Measurements from ENCODE around the gene ZBTB47. TPM values are rescaled to one million over a fixed set of nuclear protein-coding genes. Genes with fewer than 3 reads are reported as not detected.

The ZBTB47 gene
- total and polyA plus RNA-seq, 12 donors: 52.2 to 145 (median 106) TPM

GRCh38 chr3:42667523-42668412 lies 14.3 kb downstream of the ZBTB47 start:
- TF ChIP-seq CTCF (IDR thresholded peaks at IDR 0.05): no peak
- peak in 6 of 8 donors; percentile 3 to 12 (median 4) for ATAC-seq
- intact Hi-C loops (cut with DNase I): no loop called here
- Histone ChIP-seq H3K27me3 (no peaks in the 10 kb centered on the region), H3K27ac (peak overlapping the region in 6 of 10 donors; percentile 2 to 81 (median 76)), H3K9me3 (peaks cover 0 to 4% (median 0%) of the 10 kb centered on the region in 11 donors), H3K36me3 (peaks cover 0 to 9% (median 0%) of the 10 kb centered on the region in 9 donors), H3K4me3 (no peak overlapping the region), H3K4me1 (peaks cover 8 to 35% (median 31%) of the 10 kb centered on the region in 9 donors)
- WGBS, 2 donors: 44 to 47% methylated on average over 8 of the region's 8 CpGs
- no peak for DNase-seq

GRCh38 chr3:42668413-42668760 lies 14.9 kb downstream of the ZBTB47 start:
- ATAC-seq (no peak), DNase-seq (peak in 1 of 2 donors; percentile 2)
- TF ChIP-seq CTCF (IDR thresholded peaks at IDR 0.05): no peak
- H3K36me3 ChIP-seq: peaks cover 0 to 9% (median 0%) of the 10 kb centered on the region in 9 donors
- intact Hi-C loops (cut with DNase I): no loop called here
- no peak overlapping the region for H3K4me3 ChIP-seq
- H3K27me3 ChIP-seq: no peaks in the 10 kb centered on the region
- H3K9me3 ChIP-seq: peaks cover 0 to 7% (median 0%) of the 10 kb centered on the region in 11 donors
- no peak overlapping the region for H3K27ac ChIP-seq
- 86 to 91% methylated on average over 2 of the region's 2 CpGs for WGBS, 2 donors
- H3K4me1 ChIP-seq: peaks cover 8 to 35% (median 31%) of the 10 kb centered on the region in 9 donors

GRCh38 chr3:42668793-42669217 lies 15.3 kb downstream of the ZBTB47 start:
- 59 to 61% methylated on average over 4 of the region's 4 CpGs for WGBS, 2 donors
- Histone ChIP-seq H3K4me3 (no peak overlapping the region), H3K4me1 (peaks cover 8 to 35% (median 31%) of the 10 kb centered on the region in 9 donors), H3K27me3 (no peaks in the 10 kb centered on the region), H3K27ac (no peak overlapping the region), H3K9me3 (peaks cover 0 to 7% (median 0%) of the 10 kb centered on the region in 11 donors), H3K36me3 (peaks cover 0 to 9% (median 0%) of the 10 kb centered on the region in 9 donors)
- intact Hi-C loops (cut with DNase I): no loop called here
- ATAC-seq: no peak
- no peak for TF ChIP-seq CTCF (IDR thresholded peaks at IDR 0.05)
- no peak for DNase-seq

GRCh38 chr3:42670051-42670576 lies 16.6 kb downstream of the ZBTB47 start:
- H3K9me3 ChIP-seq: peaks cover 0 to 7% (median 0%) of the 10 kb centered on the region in 11 donors
- H3K27ac ChIP-seq: no peak overlapping the region
- no peaks in the 10 kb centered on the region for H3K36me3 ChIP-seq
- intact Hi-C loops (cut with DNase I): no loop called here
- 78 to 83% methylated on average over 7 of the region's 7 CpGs for WGBS, 2 donors
- H3K27me3 ChIP-seq: no peaks in the 10 kb centered on the region
- H3K4me1 ChIP-seq: peaks cover 8 to 34% (median 31%) of the 10 kb centered on the region in 9 donors
- DNase-seq: no peak
- ATAC-seq: no peak
- no peak for TF ChIP-seq CTCF (IDR thresholded peaks at IDR 0.05)
- H3K4me3 ChIP-seq: no peak overlapping the region
